K562 (cell line): ENCODE data around the gene SLC22A12. TPM values are rescaled to one million over a fixed set of nuclear protein-coding genes. Genes with fewer than 3 reads are reported as not detected.

Source experiments
- ATAC-seq: fragments of 200-7000 bp; cut with Tn5 transposase; 3 replicates; pipeline ENCODE4 v1.9.1; 2020; ENCODE audit warnings: moderate library complexity
- BruUV-seq: library from RNA; stranded (reverse); fragments of 400-500 nt; replicated peaks from 2 replicates; lab custom pipeline; 2021; lab: Mats Ljungman, UMichigan
- CTCF ChIA-PET: fragments of 300-600 bp; formaldehyde crosslinking; extraction: SDS; loops from one replicate; lab custom pipeline; 2021; ENCODE audit warnings: low intra/inter-chr PET ratio; lab: Yijun Ruan, JAX
- POLR2A ChIA-PET: fragments of 300-600, 350-650 bp; sonication (Branson Sonifier 250); formaldehyde crosslinking; extraction: SDS; loops from one replicate; lab custom pipeline; 2021; ENCODE audit warnings: antibody characterized with exemption, inconsistent platforms; lab: Yijun Ruan, JAX
- DNase-seq, 4 experiments: peaks; one replicate each; pipeline versions ENCODE4 v3.0.0 to v3.0.0-alpha.2; 2011 to 2018; ENCODE audit warnings: low spot score in 3 of 4, mixed read lengths in 3 of 4; ENCODE audit errors: extremely low read depth in 1 of 4
- FAIRE-seq: peaks from 2 replicates; lab custom pipeline; 2011; peaks lifted over from hg19 to GRCh38; lab: Jason Lieb, UNC
- H2AFZ ChIP-seq: 2 replicates; pipeline ENCODE4 v1.6.0; 2011; ENCODE audit warnings: low read depth, low read length, control low read depth, inconsistent platforms
- H3K27ac ChIP-seq: fragments of 200-600 bp; 3 replicates; pipeline ENCODE4 v1.8.0; 2011; ENCODE audit warnings: low read depth, mild to moderate bottlenecking, control low read depth, inconsistent platforms, low read length, moderate library complexity, mixed read lengths; ENCODE audit errors: extremely low read depth
- H3K27me3 ChIP-seq, 2 experiments: fragments of 300-600 bp in 1 of 2; 2 replicates in 1 of 2; 3 replicates in 1 of 2; pipeline versions ENCODE4 v1.6.0 to v1.8.0; 2011; ENCODE audit warnings: inconsistent platforms in 2 of 2, low read length in 2 of 2, mild to moderate bottlenecking in 1 of 2, mixed read lengths in 1 of 2, moderate library complexity in 1 of 2; ENCODE audit not compliant: control insufficient read depth in 2 of 2, insufficient read depth in 2 of 2
- H3K36me3 ChIP-seq: fragments of 300-600 bp; 3 replicates; pipeline ENCODE4 v1.8.0; 2011; ENCODE audit warnings: mild to moderate bottlenecking, low read length, inconsistent platforms; ENCODE audit not compliant: control insufficient read depth, insufficient read depth
- H3K4me1 ChIP-seq, 2 experiments: fragments of 200-600 bp in 1 of 2; replicated peaks in 1 of 2; 2 replicates in 1 of 2; 3 replicates in 1 of 2; pipeline versions ENCODE4 v1.5.1 to v1.8.0; 2011; ENCODE audit warnings: inconsistent platforms in 2 of 2, low read length in 2 of 2, mild to moderate bottlenecking in 1 of 2, mixed read lengths in 1 of 2, moderate library complexity in 1 of 2; ENCODE audit not compliant: control insufficient read depth in 2 of 2, insufficient read depth in 2 of 2
- H3K4me2 ChIP-seq: 2 replicates; pipeline ENCODE4 v1.6.1; 2011; ENCODE audit warnings: low read length, control low read depth, inconsistent platforms, mixed read lengths; ENCODE audit not compliant: insufficient read depth
- H3K4me3 ChIP-seq: fragments of 200-600 bp; sonication (generic), shearing (Covaris generic); 2 replicates; pipeline ENCODE4 v1.5.1; 2016; ENCODE audit warnings: control low read depth, inconsistent platforms
- H3K79me2 ChIP-seq: fragments of 200-600 bp; 3 replicates; pipeline ENCODE4 v1.8.0; 2011; ENCODE audit warnings: low read length, inconsistent platforms; ENCODE audit not compliant: control insufficient read depth, insufficient read depth
- H3K9ac ChIP-seq, 2 experiments: 2 replicates each; pipeline versions ENCODE4 v1.6.0 to v1.6.1; 2011; ENCODE audit warnings: low read depth in 2 of 2, low read length in 2 of 2, control low read depth in 1 of 2, inconsistent platforms in 1 of 2, mild to moderate bottlenecking in 1 of 2, mixed read lengths in 1 of 2; ENCODE audit not compliant: insufficient read depth in 1 of 2
- H3K9me1 ChIP-seq: one replicate; pipeline ENCODE4 v1.6.0; 2011; ENCODE audit warnings: inconsistent platforms, mild to moderate bottlenecking, low read length, moderate library complexity; ENCODE audit not compliant: control insufficient read depth, insufficient read depth
- H3K9me3 ChIP-seq: replicated peaks from 2 replicates; pipeline ENCODE4 v1.5.1; 2011; ENCODE audit warnings: low read depth, low read length, inconsistent platforms; ENCODE audit not compliant: control insufficient read depth, insufficient read depth
- H4K20me1 ChIP-seq: replicated peaks from 2 replicates; pipeline ENCODE4 v1.6.1; 2011; ENCODE audit warnings: low read length, inconsistent platforms, mixed read lengths; ENCODE audit not compliant: control insufficient read depth, insufficient read depth
- CREM ChIP-seq: IDR thresholded peaks from 2 replicates; pipeline ENCODE4 v1.6.1; 2014; ENCODE audit warnings: antibody characterized with exemption, low read depth
- KAT2B ChIP-seq: IDR thresholded peaks from one replicate; pipeline ENCODE4 v1.6.1; 2012; ENCODE audit warnings: low read depth, mild to moderate bottlenecking, control low read depth, inconsistent platforms, low read length, moderate library complexity
- NR1H2 ChIP-seq: sonication (generic); formaldehyde crosslinking; IDR thresholded peaks from 2 replicates; pipeline ENCODE4 v1.4.0; 2020; ENCODE audit warnings: mild to moderate bottlenecking, missing genetic modification reagents
- SMARCA4 ChIP-seq: fragments of 450-650 bp; IDR thresholded peaks from 2 replicates; pipeline ENCODE4 v1.6.1; 2016
- WGBS: fragments of 100-300 bp; shearing (Covaris generic); methylation state at CpG from one replicate; pipeline ENCODE4 v1.1.6; 2016; ENCODE audit warnings: low coverage, mixed read lengths; ENCODE audit not compliant: insufficient coverage; ENCODE audit errors: missing lambda C conversion rate; 5-methylcytosine and 5-hydroxymethylcytosine counted together
- in situ Hi-C: fragments of 300-500 bp; cut with MboI; formaldehyde crosslinking; loops from 4 replicates; pipeline ENCODE4 v1.15.0; 2018; ENCODE audit warnings: inconsistent platforms, mixed read lengths
- intact Hi-C: fragments of 100-400 bp; cut with micrococcal nuclease; formaldehyde crosslinking; loops from 2 replicates; pipeline ENCODE4 v1.14.2; 2022
- polyA plus RNA-seq, 8 experiments: library from polyadenylated mRNA; depleted of rRNA in 4 of 8; stranded (reverse) in 5 of 8; unstranded in 3 of 8; fragments of >200 nt; fragmentation: Nextera tagmentation in 2 of 8; fragmentation: Illumina TruSeq in 1 of 8; extraction: Ambion mirVana in 2 of 8; extraction: Trizol in 1 of 8; gene quantifications; 2 replicates each; pipeline versions ENCODE4 v1.2.1 to v1.2.3, GENCODE V29; 2011 to 2014; ENCODE audit warnings: inconsistent platforms in 1 of 8, missing spikeins in 1 of 8
- total RNA-seq, 7 experiments: library from RNA; depleted of rRNA in 6 of 7; stranded (reverse); fragments of >200 nt in 6 of 7; fragmentation: Illumina TruSeq in 2 of 7; extraction: Trizol in 2 of 7; gene quantifications; 2 replicates each; pipeline versions ENCODE4 v1.2.1 to v1.2.3, GENCODE V29; 2011 to 2021; ENCODE audit warnings: low replicate concordance in 1 of 7
- TF ChIP-seq, protein P1 (sequence below), 2 experiments: IDR thresholded peaks in 1 of 2; conservative IDR thresholded peaks in 1 of 2; 2 replicates each; pipeline ENCODE4 v1.6.1; 2016; ENCODE audit warnings: low read depth in 2 of 2, mild to moderate bottlenecking in 1 of 2, missing compliant biosample characterization in 1 of 2, missing genetic modification characterization in 1 of 2, moderate library complexity in 1 of 2
- TF ChIP-seq, protein P2 (sequence below): sonication (generic); formaldehyde crosslinking; IDR thresholded peaks from 2 replicates; pipeline ENCODE4 v1.5.0; 2020; ENCODE audit warnings: missing genetic modification reagents

SLC22A12 gene
- total and polyA plus RNA-seq, 9 of the 15 experiments (the other 6 are each of a cell fraction or from before 2014, with no cell fraction given), result not detected

DNA sequence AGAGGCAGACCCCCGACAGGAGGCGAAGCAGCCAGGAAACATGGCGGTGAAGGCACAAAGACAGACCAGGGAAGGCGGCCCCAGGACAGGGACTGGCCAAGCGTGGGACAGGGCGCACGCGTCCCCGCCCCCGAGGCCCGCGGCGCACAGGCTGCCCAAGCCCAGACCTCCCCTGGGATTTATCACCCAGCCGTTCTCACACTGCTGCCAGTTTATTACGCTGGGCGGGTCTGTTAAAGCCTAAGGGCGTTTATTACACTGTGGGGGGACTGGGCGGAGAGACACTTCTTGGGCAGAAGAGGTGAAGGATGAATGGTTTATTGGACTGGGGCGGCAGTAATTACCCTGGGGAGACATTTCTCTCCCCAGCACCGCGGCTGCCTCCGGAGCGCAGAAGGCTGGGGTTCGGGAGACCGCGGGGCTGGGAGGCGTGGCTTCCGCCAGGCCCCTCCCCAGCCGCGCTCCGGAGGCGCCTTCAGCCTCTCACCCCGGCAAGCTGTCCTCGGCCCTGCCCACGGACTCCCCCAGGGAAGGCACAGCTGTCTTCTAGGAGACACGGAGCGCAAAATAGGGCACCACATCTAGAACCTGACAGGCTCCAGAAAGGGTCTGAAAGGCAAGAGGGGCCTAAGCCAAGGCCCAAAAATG, 47.1 kb downstream of the SLC22A12 start (continued):
- TF ChIP-seq, protein P1, sequence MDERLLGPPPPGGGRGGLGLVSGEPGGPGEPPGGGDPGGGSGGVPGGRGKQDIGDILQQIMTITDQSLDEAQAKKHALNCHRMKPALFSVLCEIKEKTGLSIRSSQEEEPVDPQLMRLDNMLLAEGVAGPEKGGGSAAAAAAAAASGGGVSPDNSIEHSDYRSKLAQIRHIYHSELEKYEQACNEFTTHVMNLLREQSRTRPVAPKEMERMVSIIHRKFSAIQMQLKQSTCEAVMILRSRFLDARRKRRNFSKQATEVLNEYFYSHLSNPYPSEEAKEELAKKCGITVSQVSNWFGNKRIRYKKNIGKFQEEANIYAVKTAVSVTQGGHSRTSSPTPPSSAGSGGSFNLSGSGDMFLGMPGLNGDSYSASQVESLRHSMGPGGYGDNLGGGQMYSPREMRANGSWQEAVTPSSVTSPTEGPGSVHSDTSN (CRISPR knock-in tag; IDR thresholded peaks at IDR 0.05; ENCODE audit: low read depth), result no peak
- TF ChIP-seq, protein P1 (tag; conservative IDR thresholded peaks at IDR 0.05; ENCODE audit: low read depth), result no peak
- TF ChIP-seq SMARCA4, result no peak
- TF ChIP-seq KAT2B, result no peak
- TF ChIP-seq, protein P2, sequence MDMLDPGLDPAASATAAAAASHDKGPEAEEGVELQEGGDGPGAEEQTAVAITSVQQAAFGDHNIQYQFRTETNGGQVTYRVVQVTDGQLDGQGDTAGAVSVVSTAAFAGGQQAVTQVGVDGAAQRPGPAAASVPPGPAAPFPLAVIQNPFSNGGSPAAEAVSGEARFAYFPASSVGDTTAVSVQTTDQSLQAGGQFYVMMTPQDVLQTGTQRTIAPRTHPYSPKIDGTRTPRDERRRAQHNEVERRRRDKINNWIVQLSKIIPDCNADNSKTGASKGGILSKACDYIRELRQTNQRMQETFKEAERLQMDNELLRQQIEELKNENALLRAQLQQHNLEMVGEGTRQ (CRISPR knock-in tag), result no peak
- TF ChIP-seq CREM, result no peak

DNA sequence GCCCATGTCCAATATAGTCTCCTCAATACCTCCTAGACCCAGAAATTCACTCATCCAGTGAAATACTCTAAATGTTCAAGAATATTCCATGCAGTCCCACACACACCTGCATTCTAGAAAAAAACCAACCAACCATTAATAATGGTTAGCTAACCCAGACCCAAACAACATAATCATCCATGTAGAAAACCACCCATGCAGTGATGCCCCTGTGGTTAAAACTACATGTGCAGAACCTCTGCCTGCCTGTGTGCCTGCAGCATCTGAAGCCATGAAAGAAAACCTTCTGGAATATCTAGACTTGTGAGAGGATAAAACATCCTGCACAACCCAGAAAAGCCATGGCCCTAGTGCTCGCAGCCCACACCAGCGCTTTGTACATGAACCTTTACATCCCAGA, 47.8 kb downstream of the SLC22A12 start:
- in situ Hi-C loops (no loop called here), intact Hi-C loops (no loop called here)
- Histone ChIP-seq H2AFZ (no peak overlapping the region), H3K4me1 (peaks cover 0 to 19% of the 10 kb centered on the region in 2 experiments; a peak in 2 of 5 replicates), H3K79me2 (no peaks in the 10 kb centered on the region), H3K9ac (no peak overlapping the region), H3K27me3 (peaks cover 6 to 64% of the 10 kb centered on the region in 2 experiments; a peak in 4 of 5 replicates), H3K36me3 (no peaks in the 10 kb centered on the region), H4K20me1 (0 out of 2 replicates have a peak, but pooled peaks cover 4% of the 10 kb centered on the region), H3K4me2 (no peak overlapping the region), H3K9me1 (no peaks in the 10 kb centered on the region), H3K4me3 (no peak overlapping the region), H3K9me3 (no peaks in the 10 kb centered on the region), H3K27ac (no peak overlapping the region)
- POLR2A ChIA-PET, result interaction anchor here (0.9 kb wide), 1 partner anchor 14 kb away, joined by 3 read pairs; no protein-coding TSS in a partner anchor
- FAIRE-seq, result no peak
- no TSS peak for BruUV-seq
- no peak for TF ChIP-seq NR1H2 (CRISPR knock-in tag)
- no peak for ATAC-seq
- CTCF ChIA-PET, result no interaction called here
- DNase-seq, result no peak
- 5% methylated on average over 2 of the region's 2 CpGs for WGBS
